Natural killer cell treated with Interleukin-12 subunit alpha and Interleukin-12 subunit beta and Interleukin-15 and Interleukin-18, amount 100 ng/mL, for 72 hours (primary cell): ENCODE measurements around the gene CCND2. TPM values are rescaled to one million over a fixed set of nuclear protein-coding genes. Genes with fewer than 3 reads are reported as not detected.
"Not testable (repeated sequence)": the region's sequence is repeated elsewhere in the genome, so short reads cannot be mapped to it uniquely, and the experiment has no call there.

Experiments used
- ATAC-seq, 2 donors: fragments of 150-1000 bp; cut with Tn5 transposase in 1 of 2; sonication (Bioruptor Pico), chemical (Tn5 transposase) in 1 of 2; 2 replicates each; pipeline ENCODE4 v1.10.0; 2021
- DNase-seq: peaks from one replicate; pipeline ENCODE4 v3.0.0; 2022; ENCODE audit warnings: low spot score
- H3K27ac Mint-ChIP-seq, 2 donors: 1 replicate in 1 of 2; 2 replicates in 1 of 2; pipeline ENCODE4 v1.8.0; 2022; ENCODE audit warnings: mixed read lengths in 2 of 2, mild to moderate bottlenecking in 1 of 2, moderate library complexity in 1 of 2
- H3K27me3 Mint-ChIP-seq, 2 donors: 1 replicate in 1 of 2; 2 replicates in 1 of 2; pipeline ENCODE4 v1.8.0; 2022; ENCODE audit warnings: mixed read lengths in 2 of 2
- H3K36me3 Mint-ChIP-seq: one replicate; pipeline ENCODE4 v1.8.0; 2022; ENCODE audit warnings: mixed read lengths
- H3K4me1 Mint-ChIP-seq, 2 donors: 1 replicate in 1 of 2; 2 replicates in 1 of 2; pipeline ENCODE4 v1.8.0; 2022; ENCODE audit warnings: low read depth in 2 of 2, mixed read lengths in 2 of 2, mild to moderate bottlenecking in 1 of 2
- H3K4me3 Mint-ChIP-seq: one replicate; pipeline ENCODE4 v1.8.0; 2022; ENCODE audit warnings: mixed read lengths
- H3K9me3 Mint-ChIP-seq: 2 replicates; pipeline ENCODE4 v1.8.0; 2022; ENCODE audit warnings: mixed read lengths
- total RNA-seq, 2 donors: library from RNA; stranded (reverse); gene quantifications; one replicate each; pipeline ENCODE4 v1.2.3, GENCODE V29; 2022

CCND2 gene
- total RNA-seq, 2 donors from 2014 or later = 942 to 1,190 TPM

DNA sequence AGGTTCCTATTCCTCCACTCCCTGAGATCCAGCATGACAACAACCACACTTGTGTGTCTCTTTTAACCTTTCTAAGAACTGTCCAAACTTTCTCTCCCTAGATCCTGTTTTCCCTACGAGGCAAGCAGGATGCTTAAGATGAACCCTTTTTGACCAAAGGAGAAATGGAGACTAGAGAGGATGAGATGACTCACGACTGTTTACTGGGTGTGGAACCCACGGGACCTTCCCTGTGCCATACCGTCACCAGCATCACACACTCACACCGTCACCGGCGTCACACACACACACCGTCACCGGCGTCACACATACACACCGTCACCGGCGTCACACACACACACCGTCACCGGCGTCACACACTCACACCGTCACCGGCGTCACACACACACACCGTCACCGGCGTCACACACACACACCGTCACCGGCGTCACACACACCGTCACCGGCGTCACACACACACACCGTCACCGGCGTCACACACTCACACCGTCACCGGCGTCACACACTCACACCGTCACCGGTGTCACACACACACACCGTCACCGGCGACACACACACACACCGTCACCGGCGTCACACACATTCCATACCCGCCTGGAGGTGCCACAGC lies 30.0 kb upstream of the CCND2 start:
- DNase-seq, H3K4me3 Mint-ChIP-seq, ATAC-seq, H3K9me3 Mint-ChIP-seq: not testable (repeated sequence)
- H3K27me3 Mint-ChIP-seq = peaks cover 14 to 16% of the 10 kb centered on the region in 2 donors
- peaks cover 20 to 39% of the 10 kb centered on the region in 2 donors for H3K4me1 Mint-ChIP-seq
- H3K27ac Mint-ChIP-seq = peak overlapping the region in 1 of 2 donors; percentile 58
- H3K36me3 Mint-ChIP-seq = peaks cover 12% of the 10 kb centered on the region

DNA sequence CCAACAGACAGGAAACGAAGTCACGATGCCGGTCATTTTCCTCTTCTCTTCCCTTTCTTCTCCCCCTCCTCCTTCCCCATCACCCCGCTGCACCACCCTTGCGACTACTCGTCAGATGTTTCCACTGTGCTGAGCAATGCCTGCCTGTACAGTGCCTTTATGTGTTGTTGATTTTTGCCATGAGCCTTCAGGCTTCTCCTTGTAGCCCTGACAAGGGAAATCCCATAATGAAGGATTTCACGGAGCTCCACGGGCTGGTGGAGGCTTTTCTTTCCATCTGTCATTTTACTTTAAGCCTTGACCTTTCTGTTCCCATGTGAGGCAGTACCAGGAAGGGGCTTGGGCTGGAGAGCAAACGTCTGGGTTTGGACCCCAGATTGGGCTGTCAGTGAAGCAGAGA lies 28.7 kb upstream of the CCND2 start:
- ATAC-seq (no peak), DNase-seq (no peak)
- Mint-ChIP-seq H3K27ac (peak overlapping the region in 1 of 2 donors; percentile 58), H3K27me3 (peaks cover 14 to 16% of the 10 kb centered on the region in 2 donors), H3K9me3 (no peaks in the 10 kb centered on the region), H3K4me3 (no peak overlapping the region), H3K36me3 (no peaks in the 10 kb centered on the region), H3K4me1 (peaks cover 21 to 35% of the 10 kb centered on the region in 2 donors)

DNA sequence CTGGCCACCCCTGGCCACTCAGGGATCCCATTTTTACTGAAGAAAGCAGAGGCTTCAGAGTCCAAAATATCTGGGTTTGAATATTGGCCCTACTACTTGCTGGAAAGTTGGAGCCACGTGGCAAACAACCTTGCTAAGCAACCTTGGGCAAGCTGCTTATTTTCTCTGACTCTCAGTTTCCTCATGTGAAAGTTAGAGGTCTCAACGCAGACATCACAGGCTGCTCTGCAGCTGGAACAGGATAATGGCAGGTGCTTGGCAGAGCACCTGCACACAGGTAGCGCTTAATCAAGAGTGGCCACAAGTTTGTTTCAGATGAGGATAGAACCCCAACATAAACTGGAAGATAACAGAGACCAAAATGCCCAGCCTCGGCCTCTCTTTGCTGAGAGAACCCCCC lies 28.1 kb upstream of the CCND2 start:
- Mint-ChIP-seq H3K27me3 (peaks cover 16% of the 10 kb centered on the region in 2 donors), H3K9me3 (no peaks in the 10 kb centered on the region), H3K36me3 (no peaks in the 10 kb centered on the region), H3K27ac (peak overlapping the region in 1 of 2 donors; percentile 58), H3K4me3 (no peak overlapping the region), H3K4me1 (peaks cover 26 to 39% of the 10 kb centered on the region in 2 donors)
- DNase-seq (no peak), ATAC-seq (no peak)

DNA sequence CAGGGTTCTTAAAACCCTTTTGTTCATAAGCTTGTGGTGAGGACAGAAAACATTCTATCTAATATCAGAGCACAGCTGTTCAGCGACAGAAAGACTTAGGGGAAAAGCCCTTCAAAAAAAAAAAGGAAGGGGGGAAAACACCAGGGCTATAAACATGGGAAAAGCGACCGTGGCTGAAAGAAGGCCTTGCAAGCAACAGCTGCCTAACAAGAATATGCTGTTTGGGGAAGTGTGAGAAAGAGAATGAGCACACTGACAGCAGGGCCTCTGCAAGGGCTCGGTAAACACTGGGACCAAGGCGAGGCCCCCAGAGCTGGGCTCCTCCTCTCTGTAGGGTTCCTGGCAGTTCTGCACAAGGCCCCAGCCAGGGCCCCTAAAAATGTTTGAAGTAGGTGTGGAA lies 27.4 kb upstream of the CCND2 start:
- Mint-ChIP-seq H3K9me3 (no peaks in the 10 kb centered on the region), H3K4me1 (peaks cover 30 to 43% of the 10 kb centered on the region in 2 donors), H3K36me3 (no peaks in the 10 kb centered on the region), H3K27me3 (peaks cover 17 to 20% of the 10 kb centered on the region in 2 donors), H3K27ac (no peak overlapping the region), H3K4me3 (no peak overlapping the region)
- ATAC-seq (no peak), DNase-seq (no peak)

DNA sequence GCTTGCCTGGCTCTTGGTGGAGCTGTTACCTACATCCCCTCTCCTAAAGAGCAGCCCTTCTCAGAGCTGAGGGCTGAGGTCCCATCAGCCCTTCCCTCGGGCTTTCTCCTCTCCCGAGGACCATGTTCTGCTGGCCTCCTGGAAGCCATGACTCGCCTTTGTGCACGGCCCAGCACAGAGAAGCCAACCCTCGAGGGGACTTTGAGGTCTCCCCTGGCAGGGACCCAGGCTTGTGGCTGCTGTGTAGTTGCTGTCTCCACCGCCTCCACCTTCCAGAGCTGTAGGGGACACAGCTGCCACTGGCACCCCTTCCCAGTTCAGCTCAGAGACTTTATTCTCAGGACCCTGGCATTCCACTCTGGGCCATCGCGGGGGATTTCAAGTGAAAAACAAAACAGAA lies 22.9 kb upstream of the CCND2 start:
- Mint-ChIP-seq H3K9me3 (peaks cover 3% of the 10 kb centered on the region), H3K36me3 (no peaks in the 10 kb centered on the region), H3K4me3 (peak overlapping the region; percentile 9), H3K27me3 (peaks cover 8 to 19% of the 10 kb centered on the region in 2 donors), H3K4me1 (peaks cover 21 to 23% of the 10 kb centered on the region in 2 donors), H3K27ac (peak overlapping the region; percentile 2 to 66)
- DNase-seq (no peak), ATAC-seq (peak in 1 of 2 donors; percentile 27)

DNA sequence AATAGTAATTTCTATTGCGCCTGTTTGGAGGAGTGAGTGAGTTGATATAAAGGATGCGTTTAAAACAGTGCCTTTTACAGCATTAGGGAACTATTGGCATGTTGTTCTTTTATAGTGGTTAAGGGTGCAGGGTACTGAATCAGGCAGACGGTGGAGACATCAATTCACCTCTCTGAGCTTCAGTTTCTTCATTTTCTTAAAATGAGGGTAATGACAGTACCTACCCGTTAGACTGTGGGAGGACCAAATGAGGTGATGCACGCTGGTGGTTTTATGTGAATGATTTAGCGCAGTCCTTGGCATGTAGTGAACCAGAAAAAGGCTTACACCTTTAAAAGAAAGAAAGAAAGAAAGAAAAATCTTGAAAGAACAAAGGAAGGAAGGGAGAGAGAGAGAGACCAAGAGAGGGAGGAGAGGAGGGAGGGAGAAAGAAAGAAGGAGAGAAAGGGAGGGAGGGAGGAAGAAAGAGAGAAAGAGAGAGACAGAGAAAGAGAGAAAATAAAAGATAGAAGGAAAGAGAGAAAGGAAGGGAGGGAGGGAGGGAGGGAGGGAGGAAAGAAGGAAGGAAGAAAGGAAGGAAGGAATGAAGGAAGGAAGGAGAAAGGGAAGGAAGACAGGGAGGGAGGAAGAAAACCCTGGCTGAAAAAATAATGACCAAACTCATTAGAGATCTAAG lies 22.2 kb upstream of the CCND2 start:
- DNase-seq (no peak), ATAC-seq (peak in 1 of 2 donors; percentile 54)
- H3K27me3 Mint-ChIP-seq = peaks cover 8 to 19% of the 10 kb centered on the region in 2 donors
- peak overlapping the region; percentile 2 to 66 for H3K27ac Mint-ChIP-seq
- H3K4me1 Mint-ChIP-seq = peaks cover 18 to 23% of the 10 kb centered on the region in 2 donors
- peak overlapping the region; percentile 9 for H3K4me3 Mint-ChIP-seq
- H3K9me3 Mint-ChIP-seq = peaks cover 3% of the 10 kb centered on the region
- H3K36me3 Mint-ChIP-seq = no peaks in the 10 kb centered on the region

DNA sequence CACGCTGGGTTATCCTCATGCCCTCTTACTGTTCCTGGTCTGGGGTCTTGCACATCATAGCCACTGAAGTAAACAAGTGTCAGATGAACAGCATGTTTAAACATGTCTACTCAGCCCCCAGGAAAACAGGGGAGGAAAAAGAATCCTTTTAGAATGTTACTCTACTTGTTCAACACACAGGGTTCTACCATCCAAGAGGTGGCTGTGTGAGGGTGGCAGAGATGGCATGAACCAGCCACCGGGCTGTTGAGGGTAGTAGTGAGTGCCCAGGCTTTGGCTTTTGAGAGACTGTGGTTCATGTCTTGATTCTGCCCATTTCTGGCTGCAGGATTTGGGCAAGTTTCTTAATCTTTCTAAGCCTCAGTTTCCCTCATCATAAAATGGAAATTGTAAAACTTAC lies 21.6 kb upstream of the CCND2 start:
- no peaks in the 10 kb centered on the region for H3K36me3 Mint-ChIP-seq
- ATAC-seq = no peak
- peaks cover 3% of the 10 kb centered on the region for H3K9me3 Mint-ChIP-seq
- peaks cover 8 to 19% of the 10 kb centered on the region in 2 donors for H3K27me3 Mint-ChIP-seq
- no peak for DNase-seq
- H3K4me3 Mint-ChIP-seq = no peak overlapping the region
- peak overlapping the region in 1 of 2 donors; percentile 66 for H3K27ac Mint-ChIP-seq
- H3K4me1 Mint-ChIP-seq = peaks cover 22 to 29% of the 10 kb centered on the region in 2 donors

DNA sequence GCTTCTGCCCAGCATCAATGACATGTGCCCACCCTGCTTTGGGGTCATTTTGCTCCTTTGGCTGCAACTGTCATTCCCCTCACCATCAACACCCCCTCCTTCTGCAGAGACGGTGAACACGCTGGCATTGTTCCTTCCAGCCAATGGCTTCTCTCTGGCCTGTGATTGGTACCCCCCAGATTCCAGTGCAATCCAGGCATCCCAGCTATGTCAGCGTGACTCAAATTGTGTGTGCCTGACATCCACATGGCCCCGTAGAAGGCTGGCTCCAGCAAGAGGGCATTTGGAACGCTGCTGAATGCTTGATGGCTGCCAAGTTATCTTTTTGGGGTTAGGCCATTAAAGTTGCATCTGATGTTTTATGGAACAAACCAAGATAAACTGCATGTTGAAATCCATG lies 21.0 kb upstream of the CCND2 start:
- DNase-seq = no peak
- peaks cover 3% of the 10 kb centered on the region for H3K9me3 Mint-ChIP-seq
- H3K36me3 Mint-ChIP-seq = no peaks in the 10 kb centered on the region
- peaks cover 8 to 19% of the 10 kb centered on the region in 2 donors for H3K27me3 Mint-ChIP-seq
- peaks cover 22 to 35% of the 10 kb centered on the region in 2 donors for H3K4me1 Mint-ChIP-seq
- H3K4me3 Mint-ChIP-seq = no peak overlapping the region
- ATAC-seq = no peak
- no peak overlapping the region for H3K27ac Mint-ChIP-seq

DNA sequence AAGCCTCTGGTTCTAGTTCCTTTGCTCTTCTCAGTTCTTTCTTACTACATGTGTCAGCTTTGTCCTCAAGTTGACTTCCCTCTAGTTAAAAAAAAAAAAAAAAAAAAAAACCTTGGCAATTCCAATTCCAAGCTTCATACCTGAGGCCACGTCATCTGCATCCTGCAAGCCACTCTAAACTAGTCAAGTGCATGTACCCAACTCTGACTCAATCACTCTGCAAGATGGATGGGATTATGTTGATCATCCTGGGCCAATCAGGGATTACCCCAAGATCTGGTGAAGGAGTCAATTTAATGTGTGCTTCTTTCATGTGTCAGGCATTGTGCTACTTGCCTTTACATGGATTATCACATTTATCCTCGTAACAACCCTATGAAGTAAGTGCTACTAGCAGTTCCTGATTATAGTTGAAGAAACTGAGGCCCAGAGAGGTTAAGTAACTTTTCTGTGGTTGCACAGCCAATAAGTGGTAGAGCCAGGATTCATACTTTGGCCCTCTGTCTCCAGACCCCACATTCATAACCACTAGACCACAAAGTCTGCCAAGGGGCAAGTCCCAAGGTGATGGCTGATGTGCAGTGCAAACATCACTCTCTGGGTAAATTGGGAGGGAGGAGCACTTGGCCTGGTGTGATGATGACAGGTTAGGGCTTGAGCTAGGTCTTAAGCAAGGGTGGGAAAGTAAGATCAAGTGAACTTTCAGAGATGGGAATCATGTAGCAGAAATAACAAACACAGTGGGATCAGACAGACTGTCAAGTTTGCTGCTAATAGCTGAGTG lies 17.3 kb upstream of the CCND2 start:
- Mint-ChIP-seq H3K4me1 (peaks cover 14 to 27% of the 10 kb centered on the region in 2 donors), H3K36me3 (no peaks in the 10 kb centered on the region), H3K27me3 (peaks cover 3 to 13% of the 10 kb centered on the region in 2 donors), H3K4me3 (peak overlapping the region; percentile 7), H3K27ac (no peak overlapping the region), H3K9me3 (peaks cover 2% of the 10 kb centered on the region)
- ATAC-seq = peak in 1 of 2 donors; percentile 36
- peak; percentile 49 for DNase-seq

DNA sequence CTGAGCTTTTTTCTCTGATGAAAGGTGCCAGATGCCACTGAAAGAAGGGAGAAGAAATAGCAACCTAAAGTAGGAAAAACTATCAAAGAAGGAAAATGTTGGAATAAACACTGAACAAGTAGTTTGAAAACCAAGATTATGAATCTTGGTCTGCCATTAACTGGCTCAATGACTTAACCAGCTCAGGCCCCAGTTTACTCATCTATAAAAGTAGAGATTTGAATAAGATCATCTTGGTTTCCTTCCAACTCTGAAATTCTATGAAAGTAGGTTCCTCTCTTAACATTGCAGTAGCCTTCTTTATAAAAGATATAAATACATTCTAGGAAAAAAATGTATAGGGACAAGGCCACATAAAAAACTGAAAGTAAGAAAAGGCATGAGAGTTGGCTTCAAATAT lies 16.1 kb upstream of the CCND2 start:
- Mint-ChIP-seq H3K4me1 (peaks cover 18 to 31% of the 10 kb centered on the region in 2 donors), H3K9me3 (no peaks in the 10 kb centered on the region)
- no peak for ATAC-seq

DNA sequence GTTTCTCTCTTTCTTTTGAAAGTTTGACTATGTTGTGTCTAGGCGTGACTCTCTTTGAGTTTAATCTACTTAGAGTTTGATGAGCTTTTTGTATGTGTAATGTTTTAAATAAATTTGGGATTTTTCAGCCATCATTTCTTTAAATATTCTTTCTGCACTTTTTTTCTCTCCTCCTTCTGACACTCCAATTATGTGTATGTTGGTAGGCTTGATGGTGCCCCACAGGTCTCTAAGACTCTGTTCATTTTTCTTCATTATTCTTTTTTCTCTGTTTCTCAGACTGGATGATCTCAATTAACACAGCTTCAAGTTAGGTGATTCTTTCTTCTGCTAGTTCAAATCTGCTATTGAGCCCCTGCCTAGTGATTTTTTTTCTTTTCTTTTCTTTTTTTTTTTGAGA lies 14.5 kb upstream of the CCND2 start:
- H3K4me3 Mint-ChIP-seq = no peak overlapping the region
- DNase-seq = no peak
- peaks cover 17 to 26% of the 10 kb centered on the region in 2 donors for H3K4me1 Mint-ChIP-seq
- H3K36me3 Mint-ChIP-seq = no peaks in the 10 kb centered on the region
- no peaks in the 10 kb centered on the region for H3K9me3 Mint-ChIP-seq
- peak overlapping the region in 1 of 2 donors; percentile 12 for H3K27ac Mint-ChIP-seq
- H3K27me3 Mint-ChIP-seq = no peaks in the 10 kb centered on the region
- no peak for ATAC-seq

More for the DNA sequence above, 16.1 kb upstream of the CCND2 start:
- no peak overlapping the region for H3K4me3 Mint-ChIP-seq
- H3K36me3 Mint-ChIP-seq = no peaks in the 10 kb centered on the region
- no peak overlapping the region for H3K27ac Mint-ChIP-seq
- H3K27me3 Mint-ChIP-seq = peaks cover 0 to 12% of the 10 kb centered on the region in 2 donors
- DNase-seq = no peak

DNA sequence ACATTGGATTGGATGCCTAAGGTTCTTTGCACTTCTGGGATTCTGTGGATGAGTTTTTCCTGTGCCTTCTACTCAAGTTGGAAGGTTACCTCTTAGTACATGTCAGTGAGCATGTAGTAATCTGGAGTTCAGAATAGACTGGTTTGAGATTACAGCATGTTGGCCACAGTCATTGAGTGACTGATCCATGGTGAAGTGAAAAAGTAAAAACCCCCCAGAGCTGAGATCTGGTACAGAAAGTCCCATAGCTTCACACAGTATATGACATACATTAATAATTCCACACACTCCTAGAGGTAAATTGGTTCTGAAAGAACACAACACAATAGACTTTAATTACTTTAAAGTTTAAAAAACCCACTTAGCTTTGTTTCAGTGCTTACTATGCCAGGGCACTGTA lies 11.9 kb upstream of the CCND2 start:
- H3K4me3 Mint-ChIP-seq = no peak overlapping the region
- H3K4me1 Mint-ChIP-seq = peaks cover 13 to 21% of the 10 kb centered on the region in 2 donors
- peaks cover 2 to 6% of the 10 kb centered on the region in 2 donors for H3K27me3 Mint-ChIP-seq
- H3K36me3 Mint-ChIP-seq = no peaks in the 10 kb centered on the region
- peak overlapping the region; percentile 45 to 68 for H3K27ac Mint-ChIP-seq
- peak; percentile 77 to 82 for ATAC-seq
- no peaks in the 10 kb centered on the region for H3K9me3 Mint-ChIP-seq
- DNase-seq = peak; percentile 39

DNA sequence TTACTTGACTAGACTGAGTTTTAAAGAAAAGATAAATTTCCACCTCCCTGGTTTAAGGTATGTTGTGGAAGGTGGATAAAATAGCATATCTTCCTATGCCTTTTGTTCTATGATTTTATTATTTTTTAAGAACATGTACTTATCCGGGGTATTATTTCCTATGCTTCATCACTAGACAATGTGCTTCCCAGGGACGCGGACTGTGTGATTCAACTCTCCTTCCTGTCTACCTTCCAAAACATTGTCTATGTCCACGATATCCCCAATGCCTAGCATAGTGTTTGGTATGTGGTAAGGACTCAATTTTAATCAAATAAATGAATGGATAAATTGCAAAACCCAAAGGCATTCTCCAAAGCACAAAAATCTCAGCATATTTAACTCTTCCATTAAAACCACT lies 8.3 kb upstream of the CCND2 start:
- ATAC-seq = no peak
- no peaks in the 10 kb centered on the region for H3K9me3 Mint-ChIP-seq
- H3K36me3 Mint-ChIP-seq = no peaks in the 10 kb centered on the region
- no peak overlapping the region for H3K27ac Mint-ChIP-seq
- H3K4me3 Mint-ChIP-seq = no peak overlapping the region
- peak; percentile 37 for DNase-seq
- peaks cover 2 to 6% of the 10 kb centered on the region in 2 donors for H3K27me3 Mint-ChIP-seq
- H3K4me1 Mint-ChIP-seq = peaks cover 27 to 30% of the 10 kb centered on the region in 2 donors
